Activated naive CD8-positive, alpha-beta T cell treated with anti-CD3 and anti-CD28 coated beads, Interleukin-2, amount 50 U/mL, for 16 hours (primary cell): ENCODE data around the gene DUSP1.

Source experiments
- DNase-seq: peaks from one replicate; pipeline ENCODE4 v3.0.0-alpha.2; 2020; ENCODE audit warnings: low read depth, low spot score

The DUSP1 gene

GRCh38 chr5:172724242-172725183, 46.5 kb downstream of the DUSP1 start:
- DNase-seq = no peak

GRCh38 chr5:172723508-172723907, 47.5 kb downstream of the DUSP1 start:
- DNase-seq = no peak

- no peak for DNase-seq
Observed at GRCh38 chr5:172722327-172722815, 48.6 kb downstream of the DUSP1 start.

- DNase-seq = no peak
Observed at GRCh38 chr5:172721455-172722326, 49.3 kb downstream of the DUSP1 start.

GRCh38 chr5:172720655-172721054, 50.3 kb downstream of the DUSP1 start:
- no peak for DNase-seq

GRCh38 chr5:172719211-172719610, 51.8 kb downstream of the DUSP1 start:
- DNase-seq = no peak

GRCh38 chr5:172718527-172719114, 52.4 kb downstream of the DUSP1 start:
- no peak for DNase-seq
